H9 (cell line): ENCODE measurements around the gene TTC28. TPM values are rescaled to one million over a fixed set of nuclear protein-coding genes. Genes with fewer than 3 reads are reported as not detected.

Experiments
- DNase-seq: peaks from one replicate; pipeline ENCODE4 v3.0.0-alpha.2; 2017
- H2AFZ ChIP-seq: one replicate; pipeline ENCODE4 v1.6.1; 2013; ENCODE audit warnings: mild to moderate bottlenecking, low read length, control low read depth, moderate library complexity
- H2AK5ac ChIP-seq: 2 replicates; pipeline ENCODE4 v1.6.1; 2013; ENCODE audit warnings: low read length, control low read depth, mixed read lengths; ENCODE audit not compliant: insufficient read length
- H2BK120ac ChIP-seq: one replicate; pipeline ENCODE4 v1.6.1; 2013; ENCODE audit warnings: low read depth, mild to moderate bottlenecking, low read length, control low read depth, inconsistent platforms; ENCODE audit not compliant: poor library complexity, severe bottlenecking
- H2BK12ac ChIP-seq: 2 replicates; pipeline ENCODE4 v1.6.1; 2013; ENCODE audit warnings: low read length, control low read depth, mixed read lengths, low read depth; ENCODE audit not compliant: insufficient read length
- H2BK15ac ChIP-seq: 2 replicates; pipeline ENCODE4 v1.6.1; 2013; ENCODE audit warnings: low read depth, low read length, control low read depth
- H2BK20ac ChIP-seq: one replicate; pipeline ENCODE4 v1.6.1; 2013; ENCODE audit warnings: low read depth, mild to moderate bottlenecking, low read length, control low read depth, inconsistent platforms; ENCODE audit not compliant: poor library complexity, severe bottlenecking
- H2BK5ac ChIP-seq: 2 replicates; pipeline ENCODE4 v1.6.1; 2013; ENCODE audit warnings: low read length, control low read depth, mixed read lengths; ENCODE audit not compliant: insufficient read length
- H3K14ac ChIP-seq: 2 replicates; pipeline ENCODE4 v1.6.1; 2013; ENCODE audit warnings: low read length, control low read depth; ENCODE audit not compliant: insufficient read depth
- H3K18ac ChIP-seq: 2 replicates; pipeline ENCODE4 v1.6.1; 2013; ENCODE audit warnings: low read depth, mild to moderate bottlenecking, mixed read lengths, low read length, control low read depth; ENCODE audit not compliant: insufficient read length
- H3K23ac ChIP-seq: 2 replicates; pipeline ENCODE4 v1.6.1; 2013; ENCODE audit warnings: low read length, control low read depth, mixed read lengths, low read depth; ENCODE audit not compliant: insufficient read length
- H3K23me2 ChIP-seq: 2 replicates; pipeline ENCODE4 v1.6.1; 2013; ENCODE audit warnings: low read depth, mild to moderate bottlenecking, mixed read lengths, low read length, control low read depth; ENCODE audit not compliant: insufficient read length, poor library complexity, severe bottlenecking
- H3K27ac ChIP-seq: 2 replicates; pipeline ENCODE4 v1.5.1; 2013; ENCODE audit warnings: low read length, control low read depth, mixed read lengths, low read depth; ENCODE audit not compliant: insufficient read length
- H3K27me3 ChIP-seq: 2 replicates; pipeline ENCODE4 v1.6.1; 2013; ENCODE audit warnings: low read length, control low read depth, inconsistent platforms; ENCODE audit not compliant: insufficient read depth
- H3K4ac ChIP-seq: 2 replicates; pipeline ENCODE4 v1.6.1; 2013; ENCODE audit warnings: low read depth, mild to moderate bottlenecking, control low read depth, inconsistent platforms, low read length, moderate library complexity
- H3K4me1 ChIP-seq: 2 replicates; pipeline ENCODE4 v1.6.1; 2013; ENCODE audit warnings: low read length, control low read depth, inconsistent platforms; ENCODE audit not compliant: insufficient read depth
- H3K4me2 ChIP-seq: 2 replicates; pipeline ENCODE4 v1.6.1; 2013; ENCODE audit warnings: low read length, control low read depth, mixed read lengths; ENCODE audit not compliant: insufficient read length, insufficient read depth
- H3K56ac ChIP-seq: 2 replicates; pipeline ENCODE4 v1.6.1; 2013; ENCODE audit warnings: low read depth, mild to moderate bottlenecking, mixed read lengths, low read length, control low read depth; ENCODE audit not compliant: insufficient read length
- H3K79me1 ChIP-seq: 2 replicates; pipeline ENCODE4 v1.6.1; 2013; ENCODE audit warnings: low read depth, mild to moderate bottlenecking, moderate library complexity, low read length, control low read depth, inconsistent platforms; ENCODE audit not compliant: insufficient read depth, poor library complexity, severe bottlenecking
- H3K79me2 ChIP-seq: 2 replicates; pipeline ENCODE4 v1.6.1; 2013; ENCODE audit warnings: low read length, control low read depth, inconsistent platforms; ENCODE audit not compliant: insufficient read depth
- H3K9ac ChIP-seq: 2 replicates; pipeline ENCODE4 v1.6.1; 2013; ENCODE audit warnings: low read length, control low read depth, mixed read lengths; ENCODE audit not compliant: insufficient read length; ENCODE audit errors: extremely low read depth
- H3K9me3 ChIP-seq: one replicate; pipeline ENCODE4 v1.6.1; 2013; ENCODE audit warnings: low read depth, low read length, inconsistent platforms; ENCODE audit not compliant: control insufficient read depth
- H3T11ph ChIP-seq: one replicate; pipeline ENCODE4 v1.6.1; 2013; ENCODE audit warnings: mild to moderate bottlenecking, low read length, control low read depth, inconsistent platforms
- H4K20me1 ChIP-seq: one replicate; pipeline ENCODE4 v1.6.1; 2013; ENCODE audit not compliant: control insufficient read depth, insufficient read length, insufficient read depth
- H4K5ac ChIP-seq: 2 replicates; pipeline ENCODE4 v1.6.1; 2013; ENCODE audit warnings: low read depth, mild to moderate bottlenecking, mixed read lengths, low read length, control low read depth; ENCODE audit not compliant: insufficient read length
- H4K8ac ChIP-seq: replicated peaks from 2 replicates; pipeline ENCODE4 v1.6.1; 2013; ENCODE audit warnings: low read length, control low read depth, mixed read lengths, low read depth; ENCODE audit not compliant: insufficient read length
- H4K91ac ChIP-seq: 2 replicates; pipeline ENCODE4 v1.6.1; 2013; ENCODE audit warnings: low read depth, mild to moderate bottlenecking, moderate library complexity, mixed read lengths, low read length, control low read depth; ENCODE audit not compliant: insufficient read length
- H3K27ac Mint-ChIP-seq, 3 experiments: 2 replicates in 2 of 3; 3 replicates in 1 of 3; pipeline ENCODE4 v1.8.0; 2020 to 2021; ENCODE audit warnings: mixed read lengths in 3 of 3, mild to moderate bottlenecking in 1 of 3, moderate library complexity in 1 of 3
- H3K27me3 Mint-ChIP-seq: 2 replicates; pipeline ENCODE4 v1.8.0; 2021; ENCODE audit warnings: low read depth, mild to moderate bottlenecking, moderate library complexity, mixed read lengths
- H3K36me3 Mint-ChIP-seq, 3 experiments: 2 replicates in 2 of 3; 3 replicates in 1 of 3; pipeline ENCODE4 v1.8.0; 2020 to 2021; ENCODE audit warnings: low read depth in 3 of 3, mixed read lengths in 3 of 3; ENCODE audit not compliant: insufficient read depth in 1 of 3
- H3K4me1 Mint-ChIP-seq, 2 experiments: 2 replicates each; pipeline ENCODE4 v1.8.0; 2020; ENCODE audit warnings: mixed read lengths in 2 of 2
- H3K4me3 Mint-ChIP-seq, 2 experiments: 2 replicates in 1 of 2; 3 replicates in 1 of 2; pipeline ENCODE4 v1.8.0; 2020 to 2021; ENCODE audit warnings: mild to moderate bottlenecking in 2 of 2, mixed read lengths in 2 of 2, moderate library complexity in 1 of 2
- H3K9me3 Mint-ChIP-seq, 2 experiments: 2 replicates in 1 of 2; 3 replicates in 1 of 2; pipeline ENCODE4 v1.8.0; 2020; ENCODE audit warnings: mild to moderate bottlenecking in 2 of 2, mixed read lengths in 2 of 2, moderate library complexity in 1 of 2
- CTCF ChIP-seq: fragments of 200-600 bp; sonication (generic); conservative IDR thresholded peaks from 3 replicates; pipeline ENCODE4 v1.8.0; 2021; ENCODE audit warnings: antibody characterized with exemption, mild to moderate bottlenecking
- WGBS: extraction: QIAGEN DNeasy Blood & Tissue Kit; methylation state at CpG from one replicate; pipeline ENCODE4 v1.1.7; 2013; ENCODE audit warnings: missing lambda C conversion rate, low lambda C conversion rate, mixed read lengths; ENCODE audit not compliant: insufficient read length; ENCODE audit errors: extremely low coverage; 5-methylcytosine and 5-hydroxymethylcytosine counted together
- total RNA-seq: library from RNA; stranded (reverse); gene quantifications from 2 replicates; pipeline ENCODE4 v1.2.1, GENCODE V29; 2021

Gene TTC28
- total RNA-seq, 1 experiment from 2014 or later, result 13.6 TPM

GRCh38 chr22:28397306-28397705 is 282.3 kb downstream of the TTC28 start:
- Histone ChIP-seq H3K27me3 (no peaks in the 10 kb centered on the region), H2BK15ac (no peak overlapping the region), H2AK5ac (no peak overlapping the region), H3K4me1 (no peaks in the 10 kb centered on the region), H3K14ac (no peak overlapping the region), H2BK5ac (no peak overlapping the region), H3K9me3 (no peaks in the 10 kb centered on the region), H4K20me1 (no peaks in the 10 kb centered on the region), H3K79me1 (no peaks in the 10 kb centered on the region), H2BK120ac (no peak overlapping the region), H3K4ac (no peak overlapping the region), H2AFZ (no peak overlapping the region), H3K79me2 (no peaks in the 10 kb centered on the region), H4K91ac (no peak overlapping the region), H4K8ac (no peak overlapping the region), H3K4me2 (no peak overlapping the region), H3K23ac (no peak overlapping the region), H3T11ph (no peak overlapping the region), H3K9ac (no peak overlapping the region), H2BK12ac (no peak overlapping the region), H3K18ac (no peak overlapping the region), H3K56ac (no peak overlapping the region), H2BK20ac (no peak overlapping the region), H3K23me2 (no peaks in the 10 kb centered on the region), H4K5ac (no peak overlapping the region), H3K27ac (no peak overlapping the region)
- H3K27ac Mint-ChIP-seq, result no peak overlapping the region
- no peaks in the 10 kb centered on the region for H3K4me1 Mint-ChIP-seq
- no peaks in the 10 kb centered on the region for H3K27me3 Mint-ChIP-seq
- TF ChIP-seq CTCF, result no peak
- no peak for DNase-seq
- peaks cover 5 to 12% (median 7%) of the 10 kb centered on the region in 3 experiments for H3K36me3 Mint-ChIP-seq
- no CpG with 5 or more reads among the region's 4 CpGs for WGBS
- no peak overlapping the region for H3K4me3 Mint-ChIP-seq
- peaks cover 13 to 17% of the 10 kb centered on the region in 2 experiments for H3K9me3 Mint-ChIP-seq
